ENCODE data around the gene KIAA0753. TPM values are rescaled to one million over a fixed set of nuclear protein-coding genes. Genes with fewer than 3 reads are reported as not detected.

Gene KIAA0753
- total and polyA plus RNA-seq, 10 of the 15 experiments (the other 5 are each of a cell fraction or from before 2014, with no cell fraction given), result 2.2 to 15.2 (median 7.7) TPM

- FAIRE-seq (no peak), DNase-seq (ENCODE audit: low read depth, low spot score) (no peak), ATAC-seq (no peak)
- intact Hi-C loops (cut with micrococcal nuclease; ENCODE audit: unreplicated experiment) (no loop called here), in situ Hi-C loops (cut with MboI) (no loop called here)
- H3K9ac ChIP-seq (ENCODE audit: control insufficient read depth, insufficient read depth, low read length), result no peak overlapping the region
- ChIA-PET POLR2A (no interaction called here), SMC1A (ENCODE audit: uncharacterized antibody, unreplicated experiment) (no interaction called here), RAD21 (ENCODE audit: unreplicated experiment) (no interaction called here), CTCF (no interaction called here)
- H3K79me2 ChIP-seq (ENCODE audit: control insufficient read depth, insufficient read depth, low read length), result no peaks in the 10 kb centered on the region
- no peaks in the 10 kb centered on the region for H4K20me1 ChIP-seq (ENCODE audit: control insufficient read depth, insufficient read depth)
- H3K4me2 ChIP-seq (ENCODE audit: control insufficient read depth, insufficient read depth), result no peak overlapping the region
- no peaks in the 10 kb centered on the region for H3K9me3 ChIP-seq (replicated peaks; ENCODE audit: control insufficient read depth, insufficient read depth, low read length)
- WGBS (ENCODE audit: insufficient coverage, insufficient replicate concordance, low lambda C conversion rate, missing lambda C conversion rate), result 89% methylated on average over 12 of the region's 12 CpGs
- H3K27me3 ChIP-seq (replicated peaks in 1 of 2; ENCODE audit: control insufficient read depth in 2 of 2, insufficient read depth in 2 of 2, low read length in 1 of 2), result no peaks in the 10 kb centered on the region
- BruUV-seq (replicated peaks), result no TSS peak
- no peak overlapping the region for H3K4me3 ChIP-seq
- H3K4me1 ChIP-seq (ENCODE audit: control insufficient read depth, insufficient read depth, low read length), result no peaks in the 10 kb centered on the region
- H3K36me3 ChIP-seq (ENCODE audit: control insufficient read depth in 2 of 2, insufficient read depth in 2 of 2, low read length in 1 of 2), result no peaks in the 10 kb centered on the region
- no peak overlapping the region for H2AFZ ChIP-seq (ENCODE audit: control insufficient read depth, low read depth, low read length)
- H3K27ac ChIP-seq (ENCODE audit: control insufficient read depth, insufficient read depth), result no peak overlapping the region
- no peak for TF ChIP-seq RELA (IDR thresholded peaks at IDR 0.05; ENCODE audit: borderline replicate concordance, partially characterized antibody)
- no peak for TF ChIP-seq GATAD2B (conservative IDR thresholded peaks at IDR 0.05; ENCODE audit: low read depth)
- TF ChIP-seq HSF1 (IDR thresholded peaks at IDR 0.05; ENCODE audit: low read depth, low read length), result no peak
- TF ChIP-seq MTA2 (IDR thresholded peaks at IDR 0.05; ENCODE audit: low read depth), result no peak
- no peak for TF ChIP-seq ZSCAN29 (IDR thresholded peaks at IDR 0.05)
- no peak for TF ChIP-seq SREBF2 (IDR thresholded peaks at IDR 0.05; ENCODE audit: low read length)
Observed at GRCh38 chr17:6568184-6568758, 72.2 kb downstream of the KIAA0753 start.
